Fibroblast of the aortic adventitia (primary cell): ENCODE data around the gene BANK1. TPM values are rescaled to one million over a fixed set of nuclear protein-coding genes. Genes with fewer than 3 reads are reported as not detected.

ENCODE experiments used
- DNase-seq: peaks from one replicate; pipeline ENCODE4 v3.0.0-alpha.2; 2010; ENCODE audit warnings: low read depth
- H3K4me3 ChIP-seq: 2 replicates; pipeline ENCODE4 v1.5.1; 2011; ENCODE audit warnings: low read depth, mild to moderate bottlenecking, control low read depth, low read length, moderate library complexity
- total RNA-seq: library from RNA; depleted of rRNA; stranded (reverse); fragments of >200 nt; gene quantifications from 2 replicates; pipeline ENCODE4 v1.2.3, GENCODE V29; 2012; ENCODE audit warnings: low replicate concordance
- TF ChIP-seq, protein P1 (sequence below): IDR thresholded peaks from 2 replicates; pipeline ENCODE4 v1.5.1; 2011; ENCODE audit warnings: mild to moderate bottlenecking, low read length, control low read depth, inconsistent platforms; ENCODE audit not compliant: insufficient read depth

Gene BANK1
- total RNA-seq, 1 donor: 0.54 TPM

DNA sequence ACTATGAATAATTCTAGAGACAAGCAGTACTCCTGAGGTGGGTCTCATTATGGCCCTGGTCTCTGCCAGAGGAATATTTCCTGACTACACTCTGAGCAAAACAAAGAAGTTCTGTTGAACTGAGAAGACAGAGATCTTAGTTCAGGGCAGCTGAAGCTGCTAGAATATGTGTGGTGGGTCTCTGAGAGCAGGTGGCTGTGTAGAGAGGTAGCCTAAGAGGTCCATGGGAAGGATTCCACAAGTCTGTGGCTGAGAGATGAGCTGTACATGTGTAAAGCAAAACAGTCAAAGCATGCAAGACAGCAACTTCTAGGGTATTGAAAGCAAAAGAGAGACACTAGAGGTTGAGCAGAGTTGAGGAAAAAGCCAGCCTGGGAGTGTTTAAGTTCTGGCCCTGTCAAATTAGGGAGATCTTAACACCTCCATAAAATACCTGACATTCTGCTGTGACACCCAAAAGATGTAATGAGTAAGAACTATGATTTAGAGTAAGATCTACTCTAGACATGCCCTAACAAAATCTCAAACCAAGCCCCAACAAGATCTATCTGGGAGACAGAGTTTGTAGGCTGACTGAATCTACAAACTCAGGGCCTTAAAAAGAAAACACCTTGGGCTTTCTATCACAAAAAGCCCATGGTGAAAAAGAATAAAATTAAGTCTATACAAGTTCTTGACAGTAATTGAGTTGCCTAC lies 274.4 kb downstream of the BANK1 start:
- H3K4me3 ChIP-seq: no peak overlapping the region
- DNase-seq: no peak
- TF ChIP-seq, protein P1, sequence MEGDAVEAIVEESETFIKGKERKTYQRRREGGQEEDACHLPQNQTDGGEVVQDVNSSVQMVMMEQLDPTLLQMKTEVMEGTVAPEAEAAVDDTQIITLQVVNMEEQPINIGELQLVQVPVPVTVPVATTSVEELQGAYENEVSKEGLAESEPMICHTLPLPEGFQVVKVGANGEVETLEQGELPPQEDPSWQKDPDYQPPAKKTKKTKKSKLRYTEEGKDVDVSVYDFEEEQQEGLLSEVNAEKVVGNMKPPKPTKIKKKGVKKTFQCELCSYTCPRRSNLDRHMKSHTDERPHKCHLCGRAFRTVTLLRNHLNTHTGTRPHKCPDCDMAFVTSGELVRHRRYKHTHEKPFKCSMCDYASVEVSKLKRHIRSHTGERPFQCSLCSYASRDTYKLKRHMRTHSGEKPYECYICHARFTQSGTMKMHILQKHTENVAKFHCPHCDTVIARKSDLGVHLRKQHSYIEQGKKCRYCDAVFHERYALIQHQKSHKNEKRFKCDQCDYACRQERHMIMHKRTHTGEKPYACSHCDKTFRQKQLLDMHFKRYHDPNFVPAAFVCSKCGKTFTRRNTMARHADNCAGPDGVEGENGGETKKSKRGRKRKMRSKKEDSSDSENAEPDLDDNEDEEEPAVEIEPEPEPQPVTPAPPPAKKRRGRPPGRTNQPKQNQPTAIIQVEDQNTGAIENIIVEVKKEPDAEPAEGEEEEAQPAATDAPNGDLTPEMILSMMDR: no peak

DNA sequence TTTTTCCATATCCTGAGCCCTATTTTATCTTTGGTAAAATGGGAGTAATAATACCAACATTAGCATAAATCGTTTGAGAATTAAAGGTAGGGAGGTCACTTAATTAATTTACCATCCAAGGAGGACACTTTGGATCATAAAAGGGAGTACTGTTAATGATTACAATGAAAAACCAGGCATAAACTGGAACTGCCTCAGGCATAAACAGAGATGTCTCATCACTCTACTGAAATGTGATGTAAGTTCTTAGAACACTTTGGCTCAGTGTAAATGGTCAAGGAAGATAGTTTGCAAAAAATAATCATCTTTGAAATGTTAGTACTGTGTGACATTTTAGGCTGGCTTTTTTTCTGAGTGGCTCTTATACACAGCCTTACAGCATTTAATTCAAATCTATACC lies 286.1 kb downstream of the BANK1 start:
- no peak for DNase-seq
- H3K4me3 ChIP-seq: no peak overlapping the region
- TF ChIP-seq, protein P1: no peak

DNA sequence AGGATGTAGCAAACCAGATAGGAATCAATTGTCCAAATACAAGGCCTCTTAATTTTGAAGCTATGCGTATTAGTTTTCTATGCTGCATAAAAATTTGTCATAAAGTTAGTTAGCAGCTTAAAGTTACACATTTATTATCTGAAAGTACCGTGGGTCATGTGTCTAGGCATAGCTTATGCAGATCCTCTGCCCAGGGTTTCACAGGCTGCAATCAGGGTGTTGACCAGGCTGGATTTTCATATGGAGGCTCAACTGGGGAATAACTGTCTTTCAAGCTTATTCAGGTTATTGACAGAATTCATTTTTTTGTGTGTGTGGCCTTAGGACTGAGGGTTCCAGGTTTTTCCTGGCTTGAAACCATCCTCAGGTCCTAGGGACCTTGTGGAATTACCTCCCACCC lies 289.7 kb downstream of the BANK1 start:
- DNase-seq: no peak

DNA sequence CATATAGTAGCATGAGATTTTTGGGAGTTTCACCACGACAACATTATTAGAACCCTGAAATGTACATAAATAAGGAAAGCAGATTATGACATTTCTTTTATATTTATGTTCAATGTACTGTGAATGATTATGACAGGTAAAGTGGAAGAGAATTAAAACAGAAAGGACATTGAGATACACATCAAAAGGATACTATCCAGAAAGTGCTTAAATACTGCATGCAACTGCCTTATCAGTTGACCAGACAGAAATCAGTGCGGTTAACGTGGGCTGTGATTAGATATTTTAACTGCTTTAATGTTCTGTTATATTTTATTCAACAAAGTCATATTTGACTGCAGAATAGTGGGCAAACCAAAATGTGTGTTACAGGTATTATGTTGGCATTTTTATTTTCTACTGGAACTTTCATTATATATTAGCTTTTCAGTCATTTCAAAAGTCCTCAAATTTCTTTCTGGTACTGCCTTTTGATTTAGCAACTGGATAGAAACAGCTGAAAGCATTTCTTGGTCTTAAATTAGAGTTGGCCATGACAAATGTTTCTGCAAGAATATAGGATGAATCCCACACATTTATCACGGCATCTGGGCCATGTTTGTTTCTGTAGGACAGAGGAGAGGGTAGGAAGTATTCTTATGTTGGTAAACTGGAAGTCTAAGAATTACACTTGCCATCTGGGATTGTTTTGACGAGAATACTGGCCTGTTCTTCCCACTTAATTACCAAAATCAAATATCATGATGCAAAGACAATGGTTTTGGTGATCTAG lies 299.5 kb downstream of the BANK1 start:
- DNase-seq: no peak
- TF ChIP-seq, protein P1: no peak
- H3K4me3 ChIP-seq: no peak overlapping the region

More for the DNA sequence above, 289.7 kb downstream of the BANK1 start:
- no peak overlapping the region for H3K4me3 ChIP-seq
- TF ChIP-seq, protein P1: no peak

DNA sequence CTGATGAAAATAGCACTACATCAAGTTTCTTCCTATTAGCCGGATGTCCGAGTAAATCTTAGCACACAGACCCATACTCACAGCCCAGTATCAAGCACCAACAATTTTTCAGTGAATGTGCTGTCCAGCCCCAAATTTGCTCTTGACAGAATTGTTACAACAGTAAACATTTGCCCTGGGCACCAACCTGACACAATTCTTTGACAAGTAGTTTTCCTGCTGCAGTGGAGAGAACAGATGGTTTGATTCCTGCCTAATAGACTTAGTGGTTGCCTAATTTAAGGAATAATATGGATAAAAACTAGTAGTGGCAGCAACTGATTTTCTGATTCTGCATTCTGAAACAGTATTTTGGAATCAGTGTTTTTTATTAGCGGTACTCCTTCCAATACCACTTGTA lies 301.1 kb downstream of the BANK1 start:
- TF ChIP-seq, protein P1: no peak
- no peak overlapping the region for H3K4me3 ChIP-seq
- no peak for DNase-seq

DNA sequence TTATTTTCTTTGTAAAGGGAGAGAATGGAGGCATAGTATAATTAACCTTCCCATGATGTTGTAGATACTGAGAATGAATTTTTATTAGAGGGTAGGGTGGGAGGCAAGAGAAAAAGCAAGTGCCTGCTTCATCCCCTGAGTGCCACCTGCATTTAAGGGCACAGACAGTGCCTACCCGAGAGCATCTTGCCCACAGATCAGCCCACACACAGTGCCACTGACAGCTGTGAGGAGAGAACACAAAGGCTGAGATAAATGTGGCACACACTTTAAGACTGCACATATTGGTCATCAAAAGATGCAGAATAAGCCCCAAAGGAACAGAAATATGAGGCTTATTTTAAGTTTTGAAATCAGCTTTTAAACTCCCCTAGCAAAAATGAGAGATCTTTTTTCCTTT lies 304.0 kb downstream of the BANK1 start:
- TF ChIP-seq, protein P1: no peak
- DNase-seq: no peak
- no peak overlapping the region for H3K4me3 ChIP-seq
